HFFc6 (cell line): Measurements from ENCODE around the gene PNMA5. TPM values are rescaled to one million over a fixed set of nuclear protein-coding genes. Genes with fewer than 3 reads are reported as not detected.

Experiments used
- DNase-seq: peaks from one replicate; pipeline ENCODE4 v3.0.0-alpha.2; 2018
- H3K27ac Mint-ChIP-seq: 2 replicates; pipeline ENCODE4 v1.8.0; 2020; ENCODE audit warnings: mild to moderate bottlenecking, mixed read lengths
- H3K27me3 Mint-ChIP-seq: 2 replicates; pipeline ENCODE4 v1.8.0; 2021; ENCODE audit warnings: mild to moderate bottlenecking, moderate library complexity, mixed read lengths; ENCODE audit not compliant: insufficient read depth
- H3K36me3 Mint-ChIP-seq: 2 replicates; pipeline ENCODE4 v1.8.0; 2021; ENCODE audit warnings: low read depth, mixed read lengths
- H3K4me1 Mint-ChIP-seq: 2 replicates; pipeline ENCODE4 v1.8.0; 2020; ENCODE audit warnings: low read depth, mixed read lengths
- H3K4me3 Mint-ChIP-seq: 2 replicates; pipeline ENCODE4 v1.8.0; 2020; ENCODE audit warnings: mild to moderate bottlenecking, moderate library complexity, mixed read lengths
- H3K9me3 Mint-ChIP-seq: 2 replicates; pipeline ENCODE4 v1.8.0; 2020; ENCODE audit warnings: mild to moderate bottlenecking, mixed read lengths
- CTCF ChIP-seq: fragments of 200-600 bp; sonication (generic); IDR thresholded peaks from 2 replicates; pipeline ENCODE4 v1.5.0; 2021; ENCODE audit warnings: antibody characterized with exemption, mild to moderate bottlenecking
- total RNA-seq, 6 experiments: library from RNA; stranded (reverse); fragmentation: NEBNext Ultra II Directional; extraction: Animal tissue kit (Norgen Biotek cat#: 25700); gene quantifications; 2 replicates in 1 of 6; 3 replicates in 5 of 6; pipeline ENCODE4 v1.2.3, GENCODE V29; 2021

The PNMA5 gene
- total RNA-seq, 6 experiments from 2014 or later = not detected

GRCh38 chrX:152950786-152951185 lies 43.1 kb downstream of the PNMA5 start:
- H3K27ac Mint-ChIP-seq = no peak overlapping the region
- no peaks in the 10 kb centered on the region for H3K36me3 Mint-ChIP-seq
- H3K4me1 Mint-ChIP-seq = no peaks in the 10 kb centered on the region
- H3K4me3 Mint-ChIP-seq = no peak overlapping the region
- no peak for TF ChIP-seq CTCF
- no peaks in the 10 kb centered on the region for H3K9me3 Mint-ChIP-seq
- H3K27me3 Mint-ChIP-seq = no peaks in the 10 kb centered on the region
- no peak for DNase-seq

DNA sequence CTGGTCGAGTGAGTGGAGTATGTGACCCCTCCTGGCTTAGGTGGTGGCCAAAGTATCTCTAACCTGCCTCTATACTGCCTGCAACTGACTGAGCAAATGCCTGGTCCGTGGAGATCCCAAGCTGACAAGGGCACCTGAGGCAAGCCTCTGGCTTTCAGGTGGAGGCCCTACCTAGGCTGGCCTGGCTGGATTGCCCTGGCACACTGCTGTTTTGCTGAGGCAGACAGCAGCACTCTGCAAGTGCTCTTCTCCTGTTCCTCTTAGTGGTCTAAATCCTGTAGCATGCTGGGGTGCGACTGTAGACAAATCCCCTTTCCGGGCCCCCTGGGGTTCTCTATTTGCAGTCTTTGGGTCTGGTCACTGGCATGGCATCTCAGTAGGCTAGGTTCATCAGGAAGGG lies 44.8 kb downstream of the PNMA5 start:
- DNase-seq = no peak
- Mint-ChIP-seq H3K4me1 (no peaks in the 10 kb centered on the region), H3K27ac (no peak overlapping the region), H3K27me3 (no peaks in the 10 kb centered on the region), H3K9me3 (no peaks in the 10 kb centered on the region), H3K36me3 (no peaks in the 10 kb centered on the region), H3K4me3 (no peak overlapping the region)
- TF ChIP-seq CTCF = no peak

DNA sequence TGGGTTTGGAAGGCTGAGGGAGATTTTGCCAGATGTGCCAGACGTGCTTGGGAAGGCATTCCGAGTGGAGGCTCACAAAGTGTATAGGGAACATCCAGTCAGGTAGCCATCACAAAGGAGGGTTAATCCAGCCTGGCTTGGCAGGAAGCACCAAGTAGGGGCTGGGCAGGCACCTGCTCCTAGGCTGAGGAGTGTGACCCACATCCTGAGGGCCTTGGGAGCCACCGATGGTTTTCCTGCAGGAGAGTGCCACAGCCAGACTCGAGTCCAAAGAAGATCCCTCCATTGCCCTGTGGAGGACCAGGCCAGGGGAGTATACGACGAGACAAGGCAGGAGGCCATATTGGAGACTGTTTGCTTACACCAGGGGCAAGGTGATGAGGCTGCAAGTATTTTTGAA lies 47.2 kb downstream of the PNMA5 start:
- Mint-ChIP-seq H3K4me3 (no peak overlapping the region), H3K36me3 (no peaks in the 10 kb centered on the region), H3K27ac (no peak overlapping the region), H3K4me1 (peaks cover 8% of the 10 kb centered on the region), H3K9me3 (no peaks in the 10 kb centered on the region), H3K27me3 (no peaks in the 10 kb centered on the region)
- no peak for TF ChIP-seq CTCF
- DNase-seq = no peak

DNA sequence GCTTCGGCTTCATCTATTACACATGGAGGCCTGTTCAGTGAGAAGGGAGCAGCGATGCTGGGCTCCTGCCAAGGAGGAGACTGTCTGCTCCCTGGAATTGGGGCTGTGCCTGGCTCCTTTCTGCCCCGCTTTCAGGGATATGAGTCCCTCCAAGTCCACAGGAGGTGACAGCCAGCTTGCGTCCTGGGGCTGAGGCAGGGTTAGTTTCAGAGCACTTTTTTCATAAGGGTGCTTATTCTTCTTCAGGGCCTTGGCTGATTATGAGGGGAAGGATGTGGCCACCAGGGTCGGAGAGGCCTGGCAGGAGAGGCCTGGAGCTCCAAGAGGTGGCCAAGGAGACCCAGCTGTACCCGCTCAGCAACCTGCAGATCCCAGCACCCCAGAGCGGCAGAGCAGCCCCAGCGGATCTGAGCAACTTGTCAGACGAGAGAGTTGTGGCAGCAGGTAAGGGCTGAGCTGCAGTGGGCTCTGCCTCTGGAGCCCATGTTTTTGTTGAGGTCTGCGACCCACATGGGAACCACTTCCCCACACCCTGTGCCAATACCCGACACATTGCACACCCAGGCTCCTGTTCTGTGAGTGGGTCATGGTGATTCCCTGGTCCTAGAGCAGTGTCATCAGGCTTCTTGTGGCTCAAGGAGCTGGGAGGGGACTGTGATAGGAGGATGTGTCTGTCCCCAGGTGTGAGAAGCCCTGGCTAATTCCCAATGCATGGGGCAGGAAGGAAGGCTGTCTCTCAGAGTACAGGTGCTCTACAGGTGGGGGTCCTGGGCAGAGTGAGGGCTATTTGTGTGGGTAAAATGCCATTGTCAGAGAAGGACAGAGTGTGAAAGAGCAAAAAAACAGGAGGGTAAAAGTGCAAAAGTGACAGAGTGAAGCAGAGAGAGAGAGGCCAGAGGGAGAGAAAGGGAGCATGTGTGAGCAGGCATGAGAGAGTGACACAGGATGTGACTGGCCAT lies 48.6 kb downstream of the PNMA5 start:
- Mint-ChIP-seq H3K4me3 (no peak overlapping the region), H3K9me3 (no peaks in the 10 kb centered on the region), H3K4me1 (peaks cover 15% of the 10 kb centered on the region), H3K27me3 (no peaks in the 10 kb centered on the region), H3K27ac (no peak overlapping the region), H3K36me3 (no peaks in the 10 kb centered on the region)
- no peak for TF ChIP-seq CTCF
- DNase-seq = no peak

DNA sequence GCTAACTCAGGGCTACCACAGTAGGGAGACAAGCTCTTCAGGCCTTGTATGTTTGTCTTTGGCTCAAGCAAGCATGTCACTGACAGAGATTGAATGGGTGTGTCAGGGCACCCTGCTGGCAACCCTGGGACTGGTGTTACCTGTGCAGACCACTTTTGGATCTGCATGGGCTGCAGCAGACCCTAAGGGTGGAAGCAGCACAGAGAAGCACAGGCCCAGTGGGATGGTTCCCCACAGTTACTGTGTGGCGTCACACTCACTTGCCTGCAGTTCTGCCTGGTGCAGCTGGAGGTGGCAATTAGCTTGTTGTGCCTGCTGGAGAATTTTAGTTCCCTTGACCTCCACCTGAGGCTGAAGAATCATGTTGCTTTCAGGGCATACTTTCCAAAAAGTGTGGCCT lies 50.1 kb downstream of the PNMA5 start:
- no peak for DNase-seq
- no peaks in the 10 kb centered on the region for H3K9me3 Mint-ChIP-seq
- no peak overlapping the region for H3K27ac Mint-ChIP-seq

More for the DNA sequence above, 50.1 kb downstream of the PNMA5 start:
- Mint-ChIP-seq H3K4me1 (peaks cover 15% of the 10 kb centered on the region), H3K36me3 (no peaks in the 10 kb centered on the region), H3K4me3 (no peak overlapping the region), H3K27me3 (no peaks in the 10 kb centered on the region)
- no peak for TF ChIP-seq CTCF
